HG02852 (cell line): ENCODE measurements around the gene GLI3.

ENCODE experiments used
- ATAC-seq: cut with Tn5 transposase; IDR thresholded peaks from one replicate; pipeline ENCODE4 v1.9.1; 2021; ENCODE audit warnings: mild to moderate bottlenecking, moderate library complexity; ENCODE audit not compliant: unreplicated experiment

Gene GLI3

GRCh38 chr7:41979834-41980307 is 257.1 kb downstream of the GLI3 start:
- no peak for ATAC-seq

- no peak for ATAC-seq
Observed at GRCh38 chr7:41978858-41979257, 258.2 kb downstream of the GLI3 start.

GRCh38 chr7:41977661-41978060 is 259.3 kb downstream of the GLI3 start:
- no peak for ATAC-seq

GRCh38 chr7:41977151-41977651 is 259.8 kb downstream of the GLI3 start:
- no peak for ATAC-seq

GRCh38 chr7:41976411-41976810 is 260.6 kb downstream of the GLI3 start:
- ATAC-seq: no peak

- no peak for ATAC-seq
Observed at GRCh38 chr7:41975849-41976248, 261.2 kb downstream of the GLI3 start.

GRCh38 chr7:41974870-41975557 is 262.0 kb downstream of the GLI3 start:
- no peak for ATAC-seq

- no peak for ATAC-seq
Observed at GRCh38 chr7:41973202-41973730, 263.7 kb downstream of the GLI3 start.

- no peak for ATAC-seq
Observed at GRCh38 chr7:41972776-41973175, 264.2 kb downstream of the GLI3 start.

GRCh38 chr7:41972270-41972669 is 264.7 kb downstream of the GLI3 start:
- ATAC-seq: no peak

GRCh38 chr7:41971640-41972187 is 265.3 kb downstream of the GLI3 start:
- ATAC-seq: no peak

GRCh38 chr7:41970941-41971340 is 266.1 kb downstream of the GLI3 start:
- ATAC-seq: no peak

GRCh38 chr7:41969561-41970105 is 267.4 kb downstream of the GLI3 start:
- ATAC-seq: no peak

GRCh38 chr7:41967156-41967555 is 269.9 kb downstream of the GLI3 start:
- no peak for ATAC-seq

GRCh38 chr7:41965951-41966505 is 271.0 kb downstream of the GLI3 start:
- ATAC-seq: no peak

GRCh38 chr7:41964849-41965745 is 271.9 kb downstream of the GLI3 start:
- ATAC-seq: no peak

- ATAC-seq: no peak
Observed at GRCh38 chr7:41964183-41964753, 272.7 kb downstream of the GLI3 start.

- no peak for ATAC-seq
Observed at GRCh38 chr7:41956705-41957104, 280.3 kb downstream of the GLI3 start.

- no peak for ATAC-seq
Observed at GRCh38 chr7:41955893-41956675, 280.9 kb downstream of the GLI3 start.

- ATAC-seq: no peak
Observed at GRCh38 chr7:41955451-41955850, 281.6 kb downstream of the GLI3 start.
